VCaP (cell line): ENCODE results near the gene ADRA1B.

Experiments used
- H3K27ac ChIP-seq: fragments of 450-650 bp; 2 replicates; pipeline ENCODE4 v1.5.1; 2017
- CTCF ChIP-seq: fragments of 450-650 bp; conservative IDR thresholded peaks from 2 replicates; pipeline ENCODE4 v1.5.1; 2017; ENCODE audit warnings: mild to moderate bottlenecking, moderate library complexity

Gene ADRA1B

GRCh38 chr5:159881967-159882366, 34.3 kb upstream of the ADRA1B start:
- no peak overlapping the region for H3K27ac ChIP-seq
- TF ChIP-seq CTCF: no peak

DNA sequence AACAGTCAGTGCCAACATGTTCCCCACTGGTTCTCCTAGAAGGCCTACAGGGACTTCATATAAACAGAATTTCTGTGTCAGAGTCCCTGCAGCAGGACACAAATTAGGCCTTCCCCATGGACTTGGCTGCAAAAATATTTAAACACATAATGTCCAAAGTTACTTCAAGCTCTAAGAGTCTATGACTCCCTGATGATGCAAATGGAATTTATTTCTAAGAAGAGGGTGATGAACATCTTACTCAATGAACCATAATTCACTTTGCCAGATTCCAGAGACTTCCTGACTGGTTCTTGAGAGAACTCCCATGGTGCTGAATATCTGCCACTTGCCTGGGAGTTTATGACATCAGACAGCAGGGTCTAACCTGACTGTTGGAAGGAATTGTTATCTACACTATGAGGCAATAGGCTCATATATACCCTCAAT, 32.7 kb upstream of the ADRA1B start:
- TF ChIP-seq CTCF: no peak
- H3K27ac ChIP-seq: no peak overlapping the region

DNA sequence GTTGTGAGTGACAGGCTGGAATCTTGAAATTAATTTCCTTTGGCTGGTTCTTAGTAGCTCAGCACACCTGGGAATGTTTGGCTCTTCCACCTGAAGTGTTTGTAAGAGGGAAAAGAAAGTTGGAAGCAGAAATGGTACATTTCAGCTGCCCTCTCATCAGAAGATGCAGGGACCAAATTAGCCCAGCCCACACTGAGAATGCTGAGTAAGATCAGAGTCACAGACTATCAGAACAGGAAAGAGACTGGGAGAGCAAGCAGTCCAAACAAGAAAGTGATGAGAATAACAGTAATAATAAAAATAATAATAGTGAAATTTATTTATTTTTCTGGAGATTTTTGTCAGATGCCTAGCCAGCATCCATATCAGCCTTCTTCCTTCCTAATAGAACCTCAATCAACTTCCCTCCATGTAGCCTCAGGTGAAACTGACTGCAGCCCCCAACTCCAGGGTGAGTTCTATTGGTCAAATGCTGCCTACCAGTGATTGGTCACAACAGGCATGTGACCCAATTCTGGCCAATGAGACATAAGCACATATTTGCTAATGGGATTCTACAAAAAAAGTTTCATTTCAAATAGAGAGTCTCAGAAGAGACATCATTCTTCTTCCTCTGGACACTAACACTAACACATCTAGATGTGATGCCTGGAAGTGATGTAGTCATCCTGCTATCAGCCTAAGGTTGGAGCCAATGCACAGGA, 31.2 kb upstream of the ADRA1B start:
- no peak overlapping the region for H3K27ac ChIP-seq
- TF ChIP-seq CTCF: no peak

- no peak overlapping the region for H3K27ac ChIP-seq
- TF ChIP-seq CTCF: no peak
Measured at GRCh38 chr5:159886296-159886695, 30.0 kb upstream of the ADRA1B start.

DNA sequence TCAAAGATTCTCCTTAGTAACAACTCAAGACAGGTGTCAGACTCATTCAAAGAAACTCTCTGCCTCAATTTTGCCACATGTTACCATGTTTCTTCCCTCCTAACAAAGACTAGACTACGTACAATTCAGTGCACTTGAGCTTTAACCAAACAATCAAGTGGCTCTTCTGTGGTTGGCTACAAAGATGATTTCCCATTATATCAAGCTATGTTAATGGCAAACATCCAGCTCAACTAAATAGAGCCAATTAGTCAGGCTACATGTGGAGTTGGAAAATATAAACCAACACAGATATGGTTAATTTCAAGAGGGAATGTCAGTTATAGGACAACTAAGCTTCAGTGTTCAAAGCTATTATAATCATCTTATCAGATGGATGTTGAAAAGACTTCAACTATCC, 29.2 kb upstream of the ADRA1B start:
- no peak for TF ChIP-seq CTCF
- H3K27ac ChIP-seq: no peak overlapping the region

GRCh38 chr5:159888860-159889259, 27.4 kb upstream of the ADRA1B start:
- TF ChIP-seq CTCF: no peak

DNA sequence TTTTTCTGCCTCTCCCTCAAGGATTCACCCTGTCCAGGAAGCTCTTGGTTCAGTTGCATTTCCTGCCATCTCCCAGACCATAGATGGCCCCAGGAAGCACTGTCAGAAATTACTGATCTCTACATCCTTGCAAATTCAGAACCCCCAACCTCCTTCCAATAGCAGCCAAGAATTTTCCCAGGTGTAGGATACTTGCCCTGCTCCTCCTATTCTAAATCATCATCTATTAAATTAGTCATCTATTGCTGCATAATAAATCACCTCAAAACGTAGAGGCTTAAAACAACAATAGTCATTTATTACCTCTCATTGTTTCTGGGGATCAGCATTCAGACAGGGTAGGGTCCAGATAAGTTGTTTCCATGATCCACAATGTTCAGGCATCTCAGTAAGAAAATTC, 26.1 kb upstream of the ADRA1B start:
- no peak overlapping the region for H3K27ac ChIP-seq
- no peak for TF ChIP-seq CTCF

More at GRCh38 chr5:159888860-159889259, 27.4 kb upstream of the ADRA1B start:
- H3K27ac ChIP-seq: no peak overlapping the region
